ENCODE measurements around the gene SNAP47.

DNA sequence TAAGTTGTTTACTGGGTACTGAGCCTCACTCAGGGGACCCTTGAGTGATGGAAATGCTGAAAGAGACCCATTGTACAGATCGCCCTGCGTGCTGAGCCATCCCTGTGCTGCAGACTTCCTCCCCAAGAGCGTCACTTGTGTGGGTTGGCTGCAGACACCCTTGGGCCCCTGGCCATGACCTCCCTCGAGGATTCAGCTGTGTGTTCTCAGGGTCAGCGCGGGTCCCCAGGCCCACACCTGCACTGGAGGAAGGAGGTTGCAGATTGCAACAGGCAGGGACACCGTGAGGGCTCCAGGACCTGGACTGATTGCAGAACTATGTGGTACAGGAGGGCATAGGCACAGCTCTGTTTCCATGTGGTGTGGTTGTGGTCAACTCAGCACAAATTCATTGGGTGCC, 4.4 kb downstream of the SNAP47 start:
- no peak for TF ChIP-seq EZH2phosphoT487 (IDR thresholded peaks at IDR 0.05; ENCODE audit: insufficient read depth, low read depth)
- no peak for TF ChIP-seq EZH2 (IDR thresholded peaks at IDR 0.05; ENCODE audit: insufficient read depth, poor library complexity, severe bottlenecking)

Measured in GM23248 (cell line).